Osteoblast (primary cell): Measurements from ENCODE around the gene IL19. TPM values are rescaled to one million over a fixed set of nuclear protein-coding genes. Genes with fewer than 3 reads are reported as not detected.

Experiments
- DNase-seq: peaks from one replicate; pipeline ENCODE4 v3.0.0; 2011; ENCODE audit warnings: low spot score, mixed read lengths; ENCODE audit not compliant: insufficient read length; ENCODE audit errors: missing footprints
- H2AFZ ChIP-seq: 2 replicates; pipeline ENCODE4 v1.6.0; 2011; ENCODE audit warnings: mild to moderate bottlenecking, low read length
- H3K27ac ChIP-seq: 2 replicates; pipeline ENCODE4 v1.5.1; 2011; ENCODE audit warnings: mild to moderate bottlenecking, low read depth, low read length, moderate library complexity
- H3K27me3 ChIP-seq: 2 replicates; pipeline ENCODE4 v1.6.0; 2012; ENCODE audit warnings: mild to moderate bottlenecking, control low read depth, inconsistent platforms, low read length, moderate library complexity; ENCODE audit not compliant: insufficient read depth
- H3K36me3 ChIP-seq: 2 replicates; pipeline ENCODE4 v1.5.1; 2011; ENCODE audit warnings: mild to moderate bottlenecking, low read length, control low read depth, moderate library complexity; ENCODE audit not compliant: insufficient read depth
- H3K4me1 ChIP-seq: 2 replicates; pipeline ENCODE4 v1.5.1; 2011; ENCODE audit warnings: mild to moderate bottlenecking, low read length, control low read depth, moderate library complexity; ENCODE audit not compliant: insufficient read depth
- H3K4me2 ChIP-seq: 2 replicates; pipeline ENCODE4 v1.6.0; 2011; ENCODE audit warnings: mild to moderate bottlenecking, low read length; ENCODE audit not compliant: insufficient read depth
- H3K4me3 ChIP-seq: fragments of 200-600 bp; sonication (generic); 3 replicates; pipeline ENCODE4 v1.5.1; 2012; ENCODE audit warnings: mild to moderate bottlenecking, low read length, inconsistent platforms; ENCODE audit not compliant: insufficient read depth
- H3K79me2 ChIP-seq: 2 replicates; pipeline ENCODE4 v1.6.0; 2012; ENCODE audit warnings: mild to moderate bottlenecking, low read length, control low read depth, inconsistent platforms; ENCODE audit not compliant: insufficient read depth
- H3K9me3 ChIP-seq: 2 replicates; pipeline ENCODE4 v1.5.1; 2011; ENCODE audit warnings: low read depth, low read length, control low read depth
- H4K20me1 ChIP-seq: 2 replicates; pipeline ENCODE4 v1.6.0; 2012; ENCODE audit warnings: mild to moderate bottlenecking, low read length, control low read depth; ENCODE audit not compliant: insufficient read depth
- CTCF ChIP-seq: IDR thresholded peaks from 2 replicates; pipeline ENCODE4 v1.5.1; 2011; ENCODE audit warnings: mild to moderate bottlenecking, low read depth, low read length, moderate library complexity; ENCODE audit errors: extremely low read depth
- total RNA-seq: library from RNA; depleted of rRNA; stranded (reverse); fragments of >200 nt; gene quantifications from 2 replicates; pipeline ENCODE4 v1.2.3, GENCODE V29; 2012

The IL19 gene
- total RNA-seq, 1 donor, result not detected

GRCh38 chr1:206872139-206872538 is 101.6 kb downstream of the IL19 start:
- H3K9me3 ChIP-seq, result no peaks in the 10 kb centered on the region
- no peaks in the 10 kb centered on the region for H3K79me2 ChIP-seq
- TF ChIP-seq CTCF, result no peak
- no peak overlapping the region for H3K4me2 ChIP-seq
- H2AFZ ChIP-seq, result no peak overlapping the region
- no peaks in the 10 kb centered on the region for H3K27me3 ChIP-seq
- H3K36me3 ChIP-seq, result no peaks in the 10 kb centered on the region
- H4K20me1 ChIP-seq, result no peaks in the 10 kb centered on the region
- H3K4me1 ChIP-seq, result no peaks in the 10 kb centered on the region
- no peak overlapping the region for H3K27ac ChIP-seq
- H3K4me3 ChIP-seq, result no peak overlapping the region
- no peak for DNase-seq

- H3K36me3 ChIP-seq, result no peaks in the 10 kb centered on the region
- H3K4me3 ChIP-seq, result no peak overlapping the region
- no peaks in the 10 kb centered on the region for H3K4me1 ChIP-seq
- H3K9me3 ChIP-seq, result peaks cover 5% of the 10 kb centered on the region
- no peaks in the 10 kb centered on the region for H3K79me2 ChIP-seq
- no peak for DNase-seq
- no peak for TF ChIP-seq CTCF
- H2AFZ ChIP-seq, result peak overlapping the region; percentile 13
- H4K20me1 ChIP-seq, result no peaks in the 10 kb centered on the region
- H3K27ac ChIP-seq, result no peak overlapping the region
- no peaks in the 10 kb centered on the region for H3K27me3 ChIP-seq
- no peak overlapping the region for H3K4me2 ChIP-seq
Observed at GRCh38 chr1:206873603-206874188, 103.1 kb downstream of the IL19 start.

- Histone ChIP-seq H4K20me1 (no peaks in the 10 kb centered on the region), H3K27me3 (no peaks in the 10 kb centered on the region), H3K79me2 (no peaks in the 10 kb centered on the region), H3K9me3 (peaks cover 5% of the 10 kb centered on the region), H3K4me3 (no peak overlapping the region), H3K4me2 (no peak overlapping the region), H3K27ac (no peak overlapping the region), H3K36me3 (no peaks in the 10 kb centered on the region), H2AFZ (no peak overlapping the region), H3K4me1 (no peaks in the 10 kb centered on the region)
- no peak for DNase-seq
- no peak for TF ChIP-seq CTCF
Observed at GRCh38 chr1:206875752-206876377, 105.3 kb downstream of the IL19 start.

GRCh38 chr1:206878456-206878855 is 107.9 kb downstream of the IL19 start:
- no peak overlapping the region for H3K27ac ChIP-seq
- TF ChIP-seq CTCF, result no peak
- H3K4me2 ChIP-seq, result no peak overlapping the region
- no peaks in the 10 kb centered on the region for H3K4me1 ChIP-seq
- H3K36me3 ChIP-seq, result no peaks in the 10 kb centered on the region
- DNase-seq, result no peak
- H3K79me2 ChIP-seq, result no peaks in the 10 kb centered on the region
- H3K9me3 ChIP-seq, result peaks cover 5% of the 10 kb centered on the region
- no peak overlapping the region for H3K4me3 ChIP-seq
- no peaks in the 10 kb centered on the region for H3K27me3 ChIP-seq
- H4K20me1 ChIP-seq, result no peaks in the 10 kb centered on the region
- H2AFZ ChIP-seq, result no peak overlapping the region
